Mesothelial cell of epicardium (in vitro differentiated cells): ENCODE measurements around the gene PSMB2. TPM values are rescaled to one million over a fixed set of nuclear protein-coding genes. Genes with fewer than 3 reads are reported as not detected.

Experiments used
- DNase-seq, 2 experiments: peaks; one replicate each; pipeline ENCODE4 v3.0.0; 2021; ENCODE audit warnings: low spot score in 2 of 2; ENCODE audit not compliant: unreplicated experiment in 2 of 2
- H3K27ac Mint-ChIP-seq: 2 replicates; pipeline ENCODE4 v1.8.0; 2021; ENCODE audit warnings: mixed read lengths
- H3K27me3 Mint-ChIP-seq: 2 replicates; pipeline ENCODE4 v1.8.0; 2021; ENCODE audit warnings: low read depth, mixed read lengths
- H3K36me3 Mint-ChIP-seq: 2 replicates; pipeline ENCODE4 v1.8.0; 2021; ENCODE audit warnings: mixed read lengths
- H3K4me1 Mint-ChIP-seq: 2 replicates; pipeline ENCODE4 v1.8.0; 2021; ENCODE audit warnings: mixed read lengths
- H3K4me3 Mint-ChIP-seq: 2 replicates; pipeline ENCODE4 v1.8.0; 2021; ENCODE audit warnings: mild to moderate bottlenecking, moderate library complexity, mixed read lengths
- H3K9me3 Mint-ChIP-seq: 2 replicates; pipeline ENCODE4 v1.8.0; 2021; ENCODE audit warnings: mixed read lengths
- total RNA-seq: library from RNA; stranded (reverse); gene quantifications from 3 replicates; pipeline ENCODE4 v1.2.1, GENCODE V29; 2021
- TF ChIP-seq, protein P1 (sequence below): fragments of 200-600 bp; sonication (generic); IDR thresholded peaks from one replicate; pipeline ENCODE4 v1.5.0; 2021; ENCODE audit warnings: antibody characterized with exemption; ENCODE audit not compliant: unreplicated experiment

Gene PSMB2
- total RNA-seq, 1 donor from 2014 or later = 61.1 TPM

DNA sequence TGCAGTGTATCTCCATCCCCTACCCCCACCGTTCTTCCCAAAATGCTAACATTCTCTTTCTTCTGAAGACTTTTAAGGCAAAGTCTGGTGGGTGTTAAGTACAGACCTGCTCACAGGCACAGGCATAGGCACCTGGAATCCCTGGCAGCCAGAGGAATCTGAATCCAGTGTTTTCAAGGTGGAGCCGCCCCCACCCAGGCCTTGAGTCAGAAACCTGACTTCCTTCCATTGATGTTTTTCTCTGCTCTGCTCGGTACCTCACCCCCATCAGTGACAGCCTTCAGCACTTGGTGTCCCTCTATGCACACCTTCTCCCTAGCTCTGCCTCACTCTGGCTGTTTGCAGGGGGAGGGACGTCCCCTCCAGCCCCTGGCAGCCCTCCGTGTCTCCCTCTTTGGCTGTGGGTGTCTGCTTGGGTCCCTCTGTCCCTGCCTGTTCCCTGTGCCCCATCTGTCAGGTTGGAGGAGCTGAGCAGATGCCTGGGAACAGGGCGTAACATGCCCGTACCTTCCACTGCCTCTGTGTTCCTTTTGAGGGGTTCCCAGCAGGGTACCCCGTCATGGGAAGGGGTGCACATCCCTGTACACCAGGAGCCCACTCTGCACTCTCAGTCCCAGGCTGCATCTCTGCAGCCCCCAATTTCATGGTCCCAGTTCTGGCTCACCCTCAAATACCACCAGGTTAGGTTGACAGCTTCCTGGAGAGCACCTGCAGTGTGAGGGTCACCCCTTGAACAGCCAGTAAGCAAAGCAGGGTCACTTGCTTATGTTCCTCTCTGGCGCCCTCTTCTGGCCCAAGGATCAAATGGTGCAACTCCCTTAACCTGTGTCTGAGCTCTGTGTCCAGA lies 77.1 kb downstream of the PSMB2 start:
- Mint-ChIP-seq H3K4me3 (no peak overlapping the region), H3K27ac (no peak overlapping the region), H3K27me3 (no peaks in the 10 kb centered on the region), H3K4me1 (peaks cover 3% of the 10 kb centered on the region), H3K9me3 (no peaks in the 10 kb centered on the region), H3K36me3 (peaks cover 2% of the 10 kb centered on the region)
- peak in 1 of 2 experiments; percentile 76 for DNase-seq
- TF ChIP-seq, protein P1, sequence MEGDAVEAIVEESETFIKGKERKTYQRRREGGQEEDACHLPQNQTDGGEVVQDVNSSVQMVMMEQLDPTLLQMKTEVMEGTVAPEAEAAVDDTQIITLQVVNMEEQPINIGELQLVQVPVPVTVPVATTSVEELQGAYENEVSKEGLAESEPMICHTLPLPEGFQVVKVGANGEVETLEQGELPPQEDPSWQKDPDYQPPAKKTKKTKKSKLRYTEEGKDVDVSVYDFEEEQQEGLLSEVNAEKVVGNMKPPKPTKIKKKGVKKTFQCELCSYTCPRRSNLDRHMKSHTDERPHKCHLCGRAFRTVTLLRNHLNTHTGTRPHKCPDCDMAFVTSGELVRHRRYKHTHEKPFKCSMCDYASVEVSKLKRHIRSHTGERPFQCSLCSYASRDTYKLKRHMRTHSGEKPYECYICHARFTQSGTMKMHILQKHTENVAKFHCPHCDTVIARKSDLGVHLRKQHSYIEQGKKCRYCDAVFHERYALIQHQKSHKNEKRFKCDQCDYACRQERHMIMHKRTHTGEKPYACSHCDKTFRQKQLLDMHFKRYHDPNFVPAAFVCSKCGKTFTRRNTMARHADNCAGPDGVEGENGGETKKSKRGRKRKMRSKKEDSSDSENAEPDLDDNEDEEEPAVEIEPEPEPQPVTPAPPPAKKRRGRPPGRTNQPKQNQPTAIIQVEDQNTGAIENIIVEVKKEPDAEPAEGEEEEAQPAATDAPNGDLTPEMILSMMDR = peak; percentile 72

DNA sequence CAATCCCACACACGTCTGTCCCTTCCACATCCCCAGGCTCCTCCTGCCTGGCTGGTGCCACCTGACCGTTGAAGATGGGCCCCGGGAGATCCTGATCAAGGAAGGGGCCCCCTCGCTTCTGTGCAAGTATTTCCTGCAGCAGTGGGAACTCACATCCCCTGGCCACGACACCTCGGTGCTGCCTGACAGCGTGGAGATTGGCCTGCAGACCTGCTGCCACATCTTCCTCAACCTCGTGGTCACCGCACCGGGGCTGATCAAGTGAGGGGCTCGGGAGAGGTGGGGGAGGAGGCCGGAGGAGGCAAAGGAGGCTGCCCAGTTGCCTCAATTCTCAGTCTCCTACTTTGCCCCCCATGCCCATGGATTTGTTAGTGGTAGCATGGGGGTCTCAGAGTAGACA lies 78.2 kb downstream of the PSMB2 start:
- H3K4me1 Mint-ChIP-seq = peaks cover 7% of the 10 kb centered on the region
- DNase-seq = no peak
- peaks cover 2% of the 10 kb centered on the region for H3K36me3 Mint-ChIP-seq
- no peak overlapping the region for H3K27ac Mint-ChIP-seq
- TF ChIP-seq, protein P1 = no peak
- no peak overlapping the region for H3K4me3 Mint-ChIP-seq
- no peaks in the 10 kb centered on the region for H3K27me3 Mint-ChIP-seq
- no peaks in the 10 kb centered on the region for H3K9me3 Mint-ChIP-seq

GRCh38 chr1:35561972-35562680 lies 79.2 kb downstream of the PSMB2 start:
- Mint-ChIP-seq H3K27me3 (no peaks in the 10 kb centered on the region), H3K4me1 (peaks cover 7% of the 10 kb centered on the region), H3K36me3 (peaks cover 2% of the 10 kb centered on the region), H3K4me3 (no peak overlapping the region), H3K27ac (no peak overlapping the region), H3K9me3 (no peaks in the 10 kb centered on the region)
- DNase-seq = no peak
- TF ChIP-seq, protein P1 = no peak

DNA sequence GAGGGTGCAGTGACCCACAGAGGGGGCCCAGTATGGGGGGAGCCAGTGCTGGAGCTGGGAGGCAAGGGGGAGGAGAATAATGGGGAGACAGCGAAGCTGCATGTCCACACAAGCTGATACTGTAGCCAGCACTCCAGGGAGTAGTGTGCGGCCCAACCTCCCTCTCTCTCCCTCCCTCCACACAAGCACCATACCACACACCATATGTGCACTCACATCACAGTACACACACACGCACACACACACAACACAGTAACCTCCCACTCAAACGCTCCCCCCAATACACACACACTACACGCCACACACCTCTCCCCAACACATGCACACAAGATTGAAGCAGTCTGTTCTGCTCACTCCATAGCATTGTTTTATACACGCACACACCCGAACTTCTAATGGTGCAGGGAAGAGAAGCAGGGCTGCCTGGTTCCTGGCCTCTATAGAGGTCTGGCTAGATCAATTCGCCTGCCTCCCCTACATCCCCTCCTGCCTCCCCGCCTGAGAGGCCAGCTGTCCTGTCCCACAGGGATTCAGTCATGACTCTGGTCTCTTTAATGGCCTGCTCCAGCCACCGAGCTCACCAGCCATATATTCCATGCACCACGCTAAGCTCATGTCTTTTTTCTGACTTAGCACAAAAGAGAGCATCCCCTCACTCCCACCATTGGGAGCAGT lies 79.9 kb downstream of the PSMB2 start:
- H3K4me1 Mint-ChIP-seq = peaks cover 11% of the 10 kb centered on the region
- no peaks in the 10 kb centered on the region for H3K9me3 Mint-ChIP-seq
- no peak overlapping the region for H3K27ac Mint-ChIP-seq
- TF ChIP-seq, protein P1 = no peak
- no peak for DNase-seq
- H3K4me3 Mint-ChIP-seq = no peak overlapping the region
- H3K27me3 Mint-ChIP-seq = no peaks in the 10 kb centered on the region
- peaks cover 2% of the 10 kb centered on the region for H3K36me3 Mint-ChIP-seq

GRCh38 chr1:35560256-35561225 lies 80.8 kb downstream of the PSMB2 start:
- Mint-ChIP-seq H3K27me3 (no peaks in the 10 kb centered on the region), H3K9me3 (no peaks in the 10 kb centered on the region), H3K4me1 (peaks cover 19% of the 10 kb centered on the region), H3K36me3 (peaks cover 2% of the 10 kb centered on the region), H3K27ac (no peak overlapping the region), H3K4me3 (no peak overlapping the region)
- no peak for DNase-seq
- TF ChIP-seq, protein P1 = no peak
